HepG2 (cell line): Measurements from ENCODE around the gene MAP2K7. TPM values are rescaled to one million over a fixed set of nuclear protein-coding genes. Genes with fewer than 3 reads are reported as not detected.
A peak's percentile ranks its signal among the peaks of the same experiment; 100 is the strongest.

ENCODE experiments used
- ATAC-seq: fragments of 200-7000 bp; cut with Tn5 transposase; 3 replicates; pipeline ENCODE4 v1.9.1; 2020; ENCODE audit warnings: mild to moderate bottlenecking, moderate library complexity
- BruUV-seq: library from RNA; stranded (reverse); fragments of 400-500 nt; replicated peaks from 2 replicates; lab custom pipeline; 2021; lab: Mats Ljungman, UMichigan
- CTCF ChIA-PET: fragments of 300-600 bp; formaldehyde crosslinking; extraction: SDS; loops from one replicate; lab custom pipeline; 2021; ENCODE audit warnings: low total read pairs, inconsistent platforms, low intra/inter-chr PET ratio; lab: Yijun Ruan, JAX
- POLR2A ChIA-PET: fragments of 350-600 bp; sonication (Branson Sonifier 250); formaldehyde crosslinking; loops from one replicate; lab custom pipeline; 2020; ENCODE audit warnings: antibody characterized with exemption, inconsistent platforms; lab: Yijun Ruan, JAX
- DNase-seq: peaks from one replicate; pipeline ENCODE4 v3.0.0-alpha.2; 2015; ENCODE audit warnings: low spot score
- FAIRE-seq: peaks from 3 replicates; lab custom pipeline; 2011; peaks lifted over from hg19 to GRCh38; lab: Jason Lieb, UNC
- H2AFZ ChIP-seq: one replicate; pipeline ENCODE4 v1.6.1; 2011; ENCODE audit warnings: low read length, inconsistent platforms
- H3K27ac ChIP-seq: fragments of 300-600 bp; 3 replicates; pipeline ENCODE4 v1.8.0; 2011; ENCODE audit warnings: mixed run types, mild to moderate bottlenecking, mixed read lengths, low read length, inconsistent platforms; ENCODE audit not compliant: insufficient read depth; ENCODE audit errors: extremely low read length
- H3K27me3 ChIP-seq, 2 experiments: fragments of 200-600 bp in 1 of 2; 2 replicates in 1 of 2; 3 replicates in 1 of 2; pipeline versions ENCODE4 v1.6.0 to v1.8.0; 2011; ENCODE audit warnings: low read length in 2 of 2, mild to moderate bottlenecking in 2 of 2, moderate library complexity in 2 of 2, inconsistent platforms in 1 of 2; ENCODE audit not compliant: insufficient read depth in 2 of 2, control insufficient read depth in 1 of 2
- H3K36me3 ChIP-seq, 2 experiments: fragments of 200-600 bp in 1 of 2; replicated peaks in 1 of 2; 2 replicates in 1 of 2; 3 replicates in 1 of 2; pipeline versions ENCODE4 v1.5.1 to v1.8.0; 2011; ENCODE audit warnings: low read length in 2 of 2, inconsistent platforms in 1 of 2; ENCODE audit not compliant: insufficient read depth in 2 of 2, control insufficient read depth in 1 of 2
- H3K4me1 ChIP-seq: 2 replicates; pipeline ENCODE4 v1.5.1; 2012; ENCODE audit warnings: low read length, inconsistent platforms; ENCODE audit not compliant: insufficient read depth
- H3K4me2 ChIP-seq: 2 replicates; pipeline ENCODE4 v1.6.0; 2011; ENCODE audit warnings: low read depth, low read length, inconsistent platforms
- H3K4me3 ChIP-seq, 3 experiments: fragments of 200-600 bp in 1 of 3; sonication (generic), shearing (Covaris generic) in 1 of 3; replicated peaks in 1 of 3; 2 replicates each; pipeline ENCODE4 v1.5.1; 2011 to 2016; ENCODE audit warnings: low read length in 3 of 3, inconsistent platforms in 2 of 3, low read depth in 2 of 3, mild to moderate bottlenecking in 2 of 3, control low read depth in 1 of 3, mixed read lengths in 1 of 3; ENCODE audit not compliant: insufficient read depth in 1 of 3
- H3K79me2 ChIP-seq: one replicate; pipeline ENCODE4 v1.6.1; 2011; ENCODE audit warnings: low read length, inconsistent platforms; ENCODE audit not compliant: insufficient read depth
- H3K9ac ChIP-seq: 2 replicates; pipeline ENCODE4 v1.6.0; 2011; ENCODE audit warnings: mild to moderate bottlenecking, low read depth, low read length, inconsistent platforms; ENCODE audit not compliant: insufficient read depth
- H3K9me3 ChIP-seq: 2 replicates; pipeline ENCODE4 v1.5.1; 2012; ENCODE audit warnings: mild to moderate bottlenecking, low read length
- H4K20me1 ChIP-seq: 2 replicates; pipeline ENCODE4 v1.6.0; 2011; ENCODE audit warnings: inconsistent platforms, mild to moderate bottlenecking, low read length, moderate library complexity; ENCODE audit not compliant: insufficient read depth
- AGO2 ChIP-seq: fragments of 200-400 bp; formaldehyde crosslinking; optimal IDR thresholded peaks from 2 replicates; pipeline ENCODE3; 2017; ENCODE audit warnings: mild to moderate bottlenecking, low read depth, low read length, moderate library complexity
- HMGA1 ChIP-seq: sonication (generic); formaldehyde crosslinking; conservative IDR thresholded peaks from 2 replicates; pipeline ENCODE4 v1.4.0; 2020; ENCODE audit warnings: missing genetic modification reagents
- KDM5B ChIP-seq: sonication (generic); formaldehyde crosslinking; IDR thresholded peaks from 2 replicates; pipeline ENCODE4 v1.4.0; 2020; ENCODE audit warnings: missing genetic modification reagents, mild to moderate bottlenecking, borderline replicate concordance
- POLR2A ChIP-seq, 2 experiments: IDR thresholded peaks; 2 replicates each; pipeline ENCODE4 v1.6.1; 2011; ENCODE audit warnings: low read depth in 2 of 2, low read length in 2 of 2, mild to moderate bottlenecking in 1 of 2, moderate library complexity in 1 of 2; ENCODE audit not compliant: insufficient read depth in 1 of 2
- RBFOX2 ChIP-seq: fragments of 200-400 bp; formaldehyde crosslinking; IDR thresholded peaks from 2 replicates; pipeline ENCODE4 v1.6.1; 2017; ENCODE audit warnings: low read depth, mild to moderate bottlenecking, low read length
- SALL2 ChIP-seq: sonication (generic); formaldehyde crosslinking; IDR thresholded peaks from 2 replicates; pipeline ENCODE4 v1.8.1; 2023; ENCODE audit warnings: mild to moderate bottlenecking, missing genetic modification reagents, inconsistent platforms
- SRY ChIP-seq: sonication (generic); formaldehyde crosslinking; IDR thresholded peaks from 2 replicates; pipeline ENCODE4 v1.8.0; 2022; ENCODE audit warnings: mild to moderate bottlenecking, missing genetic modification reagents
- TBX2 ChIP-seq: sonication (generic); formaldehyde crosslinking; IDR thresholded peaks from 2 replicates; pipeline ENCODE4 v1.5.0; 2020; ENCODE audit warnings: missing genetic modification reagents, mild to moderate bottlenecking, borderline replicate concordance
- ZNF180 ChIP-seq: sonication (generic); formaldehyde crosslinking; IDR thresholded peaks from 2 replicates; pipeline ENCODE4 v1.4.0; 2020; ENCODE audit warnings: low read depth, missing genetic modification reagents, borderline replicate concordance
- ZNF280D ChIP-seq: sonication (generic); formaldehyde crosslinking; IDR thresholded peaks from 2 replicates; pipeline ENCODE4 v1.5.1; 2020; ENCODE audit warnings: mild to moderate bottlenecking, missing genetic modification reagents
- ZNF670 ChIP-seq: sonication (generic); formaldehyde crosslinking; IDR thresholded peaks from 2 replicates; pipeline ENCODE4 v1.8.0; 2022; ENCODE audit warnings: mild to moderate bottlenecking, missing genetic modification reagents, borderline replicate concordance
- ZNF777 ChIP-seq: sonication (generic); formaldehyde crosslinking; IDR thresholded peaks from 2 replicates; pipeline ENCODE4 v1.4.0; 2020; ENCODE audit warnings: missing genetic modification reagents
- WGBS: methylation state at CpG from one replicate; pipeline ENCODE4 v1.1.6; 2017; ENCODE audit warnings: low lambda C conversion rate; 5-methylcytosine and 5-hydroxymethylcytosine counted together
- in situ Hi-C: cut with HindIII; loops from 2 replicates; pipeline ENCODE4 v1.10.0; 2017; ENCODE audit warnings: low pct_unique_long_range_greater_than_20kb; ENCODE audit not compliant: extremely low pct_ligation_motif_present
- intact Hi-C: fragments of 100-400 bp; cut with micrococcal nuclease; formaldehyde crosslinking; loops from one replicate; pipeline ENCODE4 v1.10.0; 2022; ENCODE audit not compliant: unreplicated experiment
- polyA plus RNA-seq, 8 experiments: library from polyadenylated mRNA; depleted of rRNA in 3 of 8; stranded (reverse) in 7 of 8; unstranded in 1 of 8; fragments of >200 nt; fragmentation: Illumina TruSeq in 4 of 8; extraction: Trizol in 4 of 8; gene quantifications; 2 replicates each; pipeline versions ENCODE4 v1.2.1 to v1.2.3, GENCODE V29; 2011 to 2016; ENCODE audit warnings: low read depth in 4 of 8, missing spikeins in 1 of 8, mixed read lengths in 1 of 8; ENCODE audit not compliant: insufficient read depth in 1 of 8
- total RNA-seq, 5 experiments: library from RNA; depleted of rRNA; stranded (reverse); fragments of >200 nt; fragmentation: Illumina TruSeq; extraction: Trizol; gene quantifications; 2 replicates each; pipeline ENCODE4 v1.2.3, GENCODE V29; 2016; ENCODE audit warnings: low read depth in 1 of 5
- TF ChIP-seq, protein P1 (sequence below): sonication (generic); formaldehyde crosslinking; IDR thresholded peaks from 2 replicates; pipeline ENCODE4 v1.5.1; 2020; ENCODE audit warnings: missing genetic modification reagents, mild to moderate bottlenecking, borderline replicate concordance
- TF ChIP-seq, protein P2 (sequence below): sonication (generic); formaldehyde crosslinking; IDR thresholded peaks from 2 replicates; pipeline ENCODE4 v1.4.0; 2020; ENCODE audit warnings: missing genetic modification reagents

Gene MAP2K7
- total and polyA plus RNA-seq, 2 of the 13 experiments (the other 11 are each of a cell fraction or from before 2014, with no cell fraction given): 9.0 to 10.8 TPM

- DNase-seq: no peak
- ATAC-seq: no peak
- H3K9me3 ChIP-seq: no peaks in the 10 kb centered on the region
- intact Hi-C loops (no loop called here), in situ Hi-C loops (no loop called here)
- TF ChIP-seq ZNF280D (CRISPR knock-in tag) (no peak), POLR2A (IDR thresholded peaks at IDR 0.05; ENCODE audit: insufficient read depth in 1 of 2, low read depth in 2 of 2, low read length in 2 of 2) (peak in 1 of 2 experiments; percentile 35; a peak in 2 of 4 replicates), ZNF180 (CRISPR knock-in tag) (no peak), ZNF670 (CRISPR knock-in tag) (no peak), AGO2 (peak; percentile 72), SRY (CRISPR knock-in tag) (no peak), ZNF777 (CRISPR knock-in tag) (no peak), HMGA1 (CRISPR knock-in tag) (no peak), KDM5B (CRISPR knock-in tag) (0 out of 2 replicates have a peak, but pooled peaks have one; percentile 21), TBX2 (no peak), RBFOX2 (peak; percentile 60; the same call in 1 of the 2 replicates), SALL2 (CRISPR knock-in tag) (no peak)
- TF ChIP-seq, protein P1, sequence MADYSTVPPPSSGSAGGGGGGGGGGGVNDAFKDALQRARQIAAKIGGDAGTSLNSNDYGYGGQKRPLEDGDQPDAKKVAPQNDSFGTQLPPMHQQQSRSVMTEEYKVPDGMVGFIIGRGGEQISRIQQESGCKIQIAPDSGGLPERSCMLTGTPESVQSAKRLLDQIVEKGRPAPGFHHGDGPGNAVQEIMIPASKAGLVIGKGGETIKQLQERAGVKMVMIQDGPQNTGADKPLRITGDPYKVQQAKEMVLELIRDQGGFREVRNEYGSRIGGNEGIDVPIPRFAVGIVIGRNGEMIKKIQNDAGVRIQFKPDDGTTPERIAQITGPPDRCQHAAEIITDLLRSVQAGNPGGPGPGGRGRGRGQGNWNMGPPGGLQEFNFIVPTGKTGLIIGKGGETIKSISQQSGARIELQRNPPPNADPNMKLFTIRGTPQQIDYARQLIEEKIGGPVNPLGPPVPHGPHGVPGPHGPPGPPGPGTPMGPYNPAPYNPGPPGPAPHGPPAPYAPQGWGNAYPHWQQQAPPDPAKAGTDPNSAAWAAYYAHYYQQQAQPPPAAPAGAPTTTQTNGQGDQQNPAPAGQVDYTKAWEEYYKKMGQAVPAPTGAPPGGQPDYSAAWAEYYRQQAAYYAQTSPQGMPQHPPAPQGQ (CRISPR knock-in tag): no peak
- TF ChIP-seq, protein P2, sequence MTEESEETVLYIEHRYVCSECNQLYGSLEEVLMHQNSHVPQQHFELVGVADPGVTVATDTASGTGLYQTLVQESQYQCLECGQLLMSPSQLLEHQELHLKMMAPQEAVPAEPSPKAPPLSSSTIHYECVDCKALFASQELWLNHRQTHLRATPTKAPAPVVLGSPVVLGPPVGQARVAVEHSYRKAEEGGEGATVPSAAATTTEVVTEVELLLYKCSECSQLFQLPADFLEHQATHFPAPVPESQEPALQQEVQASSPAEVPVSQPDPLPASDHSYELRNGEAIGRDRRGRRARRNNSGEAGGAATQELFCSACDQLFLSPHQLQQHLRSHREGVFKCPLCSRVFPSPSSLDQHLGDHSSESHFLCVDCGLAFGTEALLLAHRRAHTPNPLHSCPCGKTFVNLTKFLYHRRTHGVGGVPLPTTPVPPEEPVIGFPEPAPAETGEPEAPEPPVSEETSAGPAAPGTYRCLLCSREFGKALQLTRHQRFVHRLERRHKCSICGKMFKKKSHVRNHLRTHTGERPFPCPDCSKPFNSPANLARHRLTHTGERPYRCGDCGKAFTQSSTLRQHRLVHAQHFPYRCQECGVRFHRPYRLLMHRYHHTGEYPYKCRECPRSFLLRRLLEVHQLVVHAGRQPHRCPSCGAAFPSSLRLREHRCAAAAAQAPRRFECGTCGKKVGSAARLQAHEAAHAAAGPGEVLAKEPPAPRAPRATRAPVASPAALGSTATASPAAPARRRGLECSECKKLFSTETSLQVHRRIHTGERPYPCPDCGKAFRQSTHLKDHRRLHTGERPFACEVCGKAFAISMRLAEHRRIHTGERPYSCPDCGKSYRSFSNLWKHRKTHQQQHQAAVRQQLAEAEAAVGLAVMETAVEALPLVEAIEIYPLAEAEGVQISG (CRISPR knock-in tag): no peak
- no peak overlapping the region for H3K4me3 ChIP-seq
- BruUV-seq: no TSS peak
- H2AFZ ChIP-seq: no peak overlapping the region
- peaks cover 29% of the 10 kb centered on the region for H3K79me2 ChIP-seq
- peaks cover 4 to 27% of the 10 kb centered on the region in 2 experiments; a peak in 4 of 5 replicates for H3K36me3 ChIP-seq
- H3K27me3 ChIP-seq: no peaks in the 10 kb centered on the region; a peak in 1 of 5 replicates
- no peak overlapping the region for H3K4me2 ChIP-seq
- FAIRE-seq: no peak
- CTCF ChIA-PET: no interaction called here
- 97% methylated on average over 18 of the region's 19 CpGs for WGBS
- H4K20me1 ChIP-seq: peaks cover 13% of the 10 kb centered on the region; the same call in 1 of the 2 replicates
- H3K27ac ChIP-seq: no peak overlapping the region
- H3K4me1 ChIP-seq: peaks cover 33% of the 10 kb centered on the region
- POLR2A ChIA-PET: interaction anchor here (1.0 to 3.4 kb wide), 3 partner anchors 9 to 38 kb away, joined by 3 to 24 read pairs (median 3); partner anchors contain the start of gene SNAPC2
- H3K9ac ChIP-seq: no peak overlapping the region
These were observed 3.4 kb downstream of the MAP2K7 start for GRCh38 chr19:7907122-7907521.
